Stimulated activated CD4-positive, alpha-beta T cell treated with anti-CD3 and anti-CD28 coated beads, Interleukin-2, amount 100 ng/mL, for 24 hours (primary cell): Measurements from ENCODE around the gene LRRC40.
"Not testable (repeated sequence)": the region's sequence is repeated elsewhere in the genome, so short reads cannot be mapped to it uniquely, and the experiment has no call there.

Experiments used
- DNase-seq, 2 donors: peaks; one replicate each; pipeline ENCODE4 v3.0.0-alpha.2; 2020

The LRRC40 gene

GRCh38 chr1:70205434-70206118 is at the start of gene LRRC40:
LRRC40 (minus strand) TSS chr1:70205579; CDS start chr1:70205540, 39 bp downstream.
- DNase-seq, result peak; percentile 95 to 96

GRCh38 chr1:70248729-70249128 is 43.4 kb upstream of the LRRC40 start:
- DNase-seq, result no peak

- DNase-seq, result no peak
Measured at GRCh38 chr1:70247768-70248167, 42.4 kb upstream of the LRRC40 start.

GRCh38 chr1:70247122-70247521 is 41.7 kb upstream of the LRRC40 start:
- no peak for DNase-seq

DNA sequence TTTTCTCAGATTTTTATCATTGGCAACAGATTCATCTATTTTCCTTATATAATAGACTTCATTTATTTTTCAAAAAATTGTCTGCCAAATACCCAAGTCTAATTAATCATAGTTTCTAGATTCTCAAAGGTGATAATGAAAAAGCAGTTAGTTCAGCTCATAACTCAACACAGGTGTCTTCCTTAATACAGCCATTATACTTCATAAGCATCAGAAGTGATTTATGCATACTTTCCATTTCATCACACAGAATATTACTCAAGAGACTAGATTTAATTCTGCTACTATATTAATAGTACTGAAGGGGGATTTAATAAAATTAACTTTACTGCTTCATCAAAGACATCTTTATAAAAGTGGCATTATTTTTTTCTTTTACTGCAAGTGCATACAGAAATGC is 34.6 kb upstream of the LRRC40 start:
- no peak for DNase-seq

DNA sequence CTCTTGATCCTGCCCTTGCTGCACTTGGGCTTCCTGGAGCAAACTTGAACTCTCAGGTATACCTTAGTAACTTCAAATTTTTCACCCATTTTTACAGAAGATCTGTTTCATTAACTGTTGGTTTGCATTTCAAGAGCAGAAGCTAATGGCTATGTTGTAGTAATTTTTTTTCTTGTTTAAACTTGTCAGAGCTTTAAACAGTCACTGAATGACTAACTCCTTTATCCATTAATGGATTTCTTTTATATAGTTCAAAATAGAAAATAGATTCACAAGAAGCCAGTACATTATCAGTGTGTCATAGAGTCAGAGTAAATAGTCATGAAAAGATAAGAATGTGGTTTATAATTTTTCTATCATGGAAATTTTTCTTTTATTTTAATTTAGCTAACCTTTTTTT is 29.4 kb upstream of the LRRC40 start:
- DNase-seq, result no peak

DNA sequence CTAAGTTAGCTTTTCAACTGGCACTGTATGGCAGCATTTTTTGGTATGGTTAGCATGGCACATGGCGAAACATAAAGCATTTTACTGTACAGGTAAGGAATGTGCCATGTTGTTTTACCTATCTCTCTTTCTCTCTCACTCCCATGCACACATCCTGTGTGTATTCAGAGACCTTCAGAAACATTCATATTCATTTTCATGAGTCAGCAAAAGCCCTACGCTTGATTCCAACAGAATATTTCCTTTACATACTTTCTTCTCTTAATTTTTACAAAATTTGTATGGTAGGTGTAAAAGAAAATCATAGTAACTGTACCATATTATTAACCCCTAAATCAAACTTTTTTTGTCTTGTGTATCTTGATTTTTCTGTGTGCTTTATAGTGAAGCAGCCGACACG is 26.1 kb upstream of the LRRC40 start:
- DNase-seq, result no peak

- DNase-seq, result no peak
Measured at GRCh38 chr1:70228670-70229069, 23.3 kb upstream of the LRRC40 start.

DNA sequence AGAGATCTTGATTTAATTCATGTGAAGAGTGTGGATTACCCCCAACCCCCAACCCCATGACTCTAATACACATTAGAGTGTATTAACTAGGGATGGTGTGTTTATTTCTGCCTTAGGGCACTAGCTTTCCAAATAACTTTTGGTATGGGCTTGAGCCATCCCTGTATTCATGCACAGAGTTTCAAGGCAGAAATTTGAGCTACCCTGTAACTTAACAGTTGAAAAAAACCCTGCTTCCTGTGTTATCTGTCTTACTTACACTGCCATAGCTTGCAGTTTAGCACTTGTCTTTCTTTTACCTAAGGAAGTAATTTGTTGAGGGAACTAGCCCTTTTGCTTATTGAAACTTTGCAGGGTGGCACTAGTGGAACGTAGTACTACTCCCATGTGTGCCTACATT is 22.1 kb upstream of the LRRC40 start:
- no peak for DNase-seq

DNA sequence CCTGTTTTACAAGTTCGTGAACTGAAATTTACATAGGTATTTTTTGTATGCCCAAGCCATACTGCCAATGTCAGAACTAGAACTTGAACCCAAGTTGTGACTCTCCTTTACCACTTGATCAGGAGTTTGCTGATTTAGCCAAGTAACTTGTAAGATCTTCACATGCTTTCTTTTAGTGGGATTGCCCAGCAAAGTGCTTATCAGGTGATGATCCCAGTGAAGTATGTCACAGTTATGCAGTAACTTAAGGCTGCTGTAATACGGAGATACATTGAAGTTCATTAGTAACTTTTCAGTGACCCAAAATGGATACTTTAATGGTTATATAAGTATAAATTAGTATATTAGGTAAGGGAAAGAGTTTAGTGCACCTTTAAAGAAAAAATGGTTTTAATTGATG is 19.6 kb upstream of the LRRC40 start:
- DNase-seq, result no peak

DNA sequence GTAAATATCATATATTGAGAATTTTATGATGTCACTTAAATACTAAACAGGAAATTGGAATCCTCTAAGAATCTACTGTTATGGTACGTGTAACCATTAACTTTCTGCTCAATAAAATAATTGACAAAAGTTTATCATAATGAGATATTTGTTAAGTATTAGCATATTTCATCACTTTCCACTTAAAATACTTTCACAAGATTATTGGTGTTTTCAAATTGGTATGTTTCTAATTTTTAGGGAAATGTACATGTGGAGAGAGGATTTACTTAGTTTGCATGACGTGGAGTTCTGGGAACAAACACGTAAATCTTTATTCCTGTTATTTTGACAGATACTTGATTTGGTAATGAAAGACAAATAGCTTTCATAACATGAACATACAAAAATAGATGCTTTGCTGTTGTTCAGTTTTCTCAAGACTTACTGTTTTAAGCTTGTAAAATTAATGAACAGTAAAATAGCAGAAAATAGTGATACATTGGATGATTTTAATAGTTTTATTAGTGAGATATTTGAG is 17.4 kb upstream of the LRRC40 start:
- DNase-seq, result no peak

GRCh38 chr1:70221238-70222121 is 16.1 kb upstream of the LRRC40 start, which contains the start of gene SRSF11:
SRSF11 (plus strand) TSS chr1:70221380; CDS start chr1:70221637, 257 bp downstream.
- DNase-seq, result peak; percentile 98 to 99

- no peak for DNase-seq
Measured at GRCh38 chr1:70220517-70221237, 15.3 kb upstream of the LRRC40 start.

- no peak for DNase-seq
Measured at GRCh38 chr1:70220015-70220414, 14.6 kb upstream of the LRRC40 start.

DNA sequence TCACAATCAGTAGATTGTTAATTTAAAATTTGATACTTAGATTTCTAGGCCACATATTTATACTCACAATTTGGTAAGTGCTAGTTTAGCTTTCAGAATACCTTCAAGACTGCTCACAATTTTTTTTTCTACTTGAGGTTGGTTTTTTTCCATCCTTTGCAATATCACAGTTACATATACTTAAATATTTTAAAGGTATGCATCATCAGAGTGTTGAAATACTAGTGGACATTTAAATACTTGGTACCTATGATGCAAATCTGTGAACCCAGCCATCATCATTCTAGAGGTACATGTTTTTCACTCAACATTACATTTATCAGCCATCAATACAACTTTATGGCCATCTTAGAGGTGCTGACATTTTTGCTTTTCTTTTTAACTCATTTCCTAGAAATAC is 6.2 kb upstream of the LRRC40 start:
- no peak for DNase-seq

GRCh38 chr1:70210820-70211219 is 5.4 kb upstream of the LRRC40 start:
- no peak for DNase-seq

- no peak for DNase-seq
Measured at GRCh38 chr1:70208292-70208691, 2.9 kb upstream of the LRRC40 start.

- DNase-seq, result no peak
Measured at GRCh38 chr1:70207492-70207891, 2.1 kb upstream of the LRRC40 start.

DNA sequence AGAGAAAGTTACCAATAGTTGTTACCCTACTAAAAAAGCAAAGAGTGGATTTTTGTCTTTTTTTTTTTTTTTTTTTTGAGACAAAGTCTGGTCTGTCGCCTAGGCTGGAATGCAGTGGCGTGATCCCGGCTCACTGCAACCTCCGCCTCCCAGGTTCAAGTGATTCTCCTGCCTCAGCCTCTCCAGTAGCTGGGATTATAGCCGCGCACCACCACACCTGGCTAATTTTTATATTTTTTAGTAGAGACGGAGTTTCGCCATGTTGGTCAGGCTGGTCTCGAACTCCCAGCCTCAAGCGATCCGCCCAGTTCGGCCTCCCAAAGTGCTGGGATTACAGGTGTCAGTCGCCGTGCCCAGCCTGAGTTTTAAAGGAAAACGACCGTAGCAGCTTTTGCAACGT is 1.5 kb upstream of the LRRC40 start:
- DNase-seq, result not testable (repeated sequence)

GRCh38 chr1:70205071-70205433 is 327 bp downstream of the LRRC40 start:
- DNase-seq, result no peak

DNA sequence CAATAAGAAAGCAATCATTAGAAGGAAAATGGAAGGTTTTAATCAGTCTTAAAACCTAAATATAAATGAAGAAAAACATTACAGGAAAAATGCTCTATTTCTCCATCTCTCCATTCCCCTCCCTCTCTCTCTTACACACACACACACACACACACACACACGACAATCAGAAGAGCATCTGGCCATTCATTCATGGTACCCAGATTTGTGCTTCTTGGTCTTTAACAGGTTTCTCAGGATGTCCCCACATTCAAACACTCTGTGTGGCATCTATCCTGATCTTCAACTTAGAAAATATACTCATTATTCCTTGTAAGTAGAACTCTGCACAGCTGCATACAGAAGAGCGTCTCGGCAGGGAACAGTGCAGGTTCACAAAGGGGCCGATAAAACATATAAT is 779 bp downstream of the LRRC40 start:
- no peak for DNase-seq

DNA sequence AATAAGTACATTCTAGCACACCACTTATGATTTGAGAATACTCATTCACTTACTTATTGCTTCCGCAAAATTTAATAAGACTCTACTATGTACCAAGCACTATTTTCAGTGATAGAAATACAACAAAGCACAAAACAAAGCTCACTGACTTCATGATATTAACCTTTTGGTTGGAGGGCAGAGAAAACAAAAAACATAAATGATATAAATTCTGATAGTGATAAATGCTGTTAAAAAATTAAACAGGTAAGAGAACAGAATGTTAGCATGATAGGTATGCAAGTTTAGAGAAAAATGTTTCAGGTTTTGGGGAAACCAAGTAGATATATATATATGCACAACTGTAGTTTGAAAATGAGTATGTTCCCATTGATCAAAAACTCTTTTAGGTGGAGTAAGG is 1.2 kb downstream of the LRRC40 start:
- no peak for DNase-seq

DNA sequence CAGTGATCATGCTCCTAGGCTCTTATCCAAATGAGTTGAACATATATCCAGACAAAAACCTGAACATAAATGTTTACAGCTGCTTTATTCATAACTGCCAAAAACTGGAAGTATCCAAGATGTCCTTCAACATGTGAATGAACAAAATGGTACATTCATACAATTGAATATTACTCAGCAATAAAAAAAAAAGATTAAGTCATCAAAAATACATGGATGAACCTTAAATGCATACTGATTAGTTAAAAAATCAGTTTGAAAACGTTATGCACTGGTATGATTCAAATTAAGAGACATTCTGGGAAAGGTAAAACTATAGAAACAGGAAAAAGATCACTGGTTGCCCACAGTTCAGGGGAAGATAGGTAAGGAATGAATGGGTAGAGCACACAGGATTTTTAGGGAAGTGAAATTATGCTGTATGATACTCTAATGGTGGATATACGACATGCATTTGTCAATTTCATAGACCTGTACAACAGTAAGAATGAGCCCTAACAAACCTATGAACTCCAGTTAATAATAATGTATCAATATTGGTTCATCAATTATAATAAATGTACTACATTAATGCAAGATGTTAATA is 3.1 kb downstream of the LRRC40 start:
- no peak for DNase-seq
